AG04450 (cell line): ENCODE results near the gene CDH22. TPM values are rescaled to one million over a fixed set of nuclear protein-coding genes. Genes with fewer than 3 reads are reported as not detected.

Experiments
- CTCF ChIA-PET: fragments of 300-600, 350-600 bp; formaldehyde crosslinking; extraction: SDS; loops from one replicate; lab custom pipeline; 2022; ENCODE audit warnings: antibody characterized with exemption, inconsistent platforms; lab: Charles Lee
- POLR2A ChIA-PET: fragments of 350-600 bp; formaldehyde crosslinking; extraction: SDS; loops from one replicate; lab custom pipeline; 2021; ENCODE audit warnings: antibody characterized with exemption, inconsistent platforms; lab: Yijun Ruan, JAX
- DNase-seq: peaks from one replicate; pipeline ENCODE4 v3.0.0-alpha.2; 2011; ENCODE audit warnings: low read depth, low spot score
- H3K27ac ChIP-seq: one replicate; pipeline ENCODE4 v1.5.1; 2012; ENCODE audit warnings: low read depth, low read length, control low read depth
- H3K27me3 ChIP-seq: one replicate; pipeline ENCODE4 v1.6.0; 2012; ENCODE audit warnings: low read length; ENCODE audit not compliant: control insufficient read depth, insufficient read depth
- H3K4me3 ChIP-seq: 2 replicates; pipeline ENCODE4 v1.5.1; 2011; ENCODE audit warnings: mild to moderate bottlenecking, low read depth, low read length, control low read depth
- H3K9me3 ChIP-seq: 2 replicates; pipeline ENCODE4 v1.5.1; 2012; ENCODE audit warnings: low read length; ENCODE audit not compliant: control insufficient read depth, insufficient read depth
- polyA plus RNA-seq: library from polyadenylated mRNA; depleted of rRNA; stranded (reverse); fragments of >200 nt; gene quantifications from 2 replicates; pipeline ENCODE4 v1.2.3, GENCODE V29; 2011
- TF ChIP-seq, protein P1 (sequence below): IDR thresholded peaks from 2 replicates; pipeline ENCODE4 v1.5.1; 2011; ENCODE audit warnings: low read depth, low read length, control low read depth, inconsistent platforms

CDH22 gene
- polyA plus RNA-seq, 1 experiment: not detected

DNA sequence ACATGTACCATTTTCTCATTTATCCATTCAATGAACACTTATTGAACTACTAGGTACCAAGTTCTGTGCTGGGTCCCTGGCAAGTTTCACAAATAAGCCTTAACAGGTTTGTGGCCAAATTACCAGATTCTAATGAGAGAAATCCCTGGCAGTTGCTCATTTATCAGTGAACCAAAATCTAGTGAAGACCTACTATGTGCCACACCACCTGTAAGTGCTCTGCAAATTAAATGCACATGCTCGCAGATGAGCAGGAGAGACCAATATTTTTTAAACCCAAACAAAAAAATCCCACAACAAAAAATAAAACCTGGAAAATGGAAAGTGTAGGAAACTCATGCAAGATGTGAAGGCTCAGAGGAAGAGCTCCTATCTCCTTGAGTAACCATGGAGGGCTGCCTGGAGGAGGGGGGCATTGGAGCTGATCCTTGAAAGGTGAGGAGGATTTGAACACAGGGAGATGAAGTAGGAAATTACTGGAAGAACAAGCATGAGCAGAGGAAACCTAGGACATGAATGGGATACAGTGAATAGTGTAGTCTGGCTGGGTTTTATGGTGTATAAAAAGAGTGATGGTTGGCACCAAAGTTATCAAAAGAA, 48.9 kb downstream of the CDH22 start:
- DNase-seq: no peak
- peaks cover 8% of the 10 kb centered on the region for H3K27me3 ChIP-seq
- no peak overlapping the region for H3K27ac ChIP-seq
- ChIA-PET POLR2A (no interaction called here), CTCF (no interaction called here)
- H3K9me3 ChIP-seq: no peaks in the 10 kb centered on the region
- H3K4me3 ChIP-seq: no peak overlapping the region
- TF ChIP-seq, protein P1, sequence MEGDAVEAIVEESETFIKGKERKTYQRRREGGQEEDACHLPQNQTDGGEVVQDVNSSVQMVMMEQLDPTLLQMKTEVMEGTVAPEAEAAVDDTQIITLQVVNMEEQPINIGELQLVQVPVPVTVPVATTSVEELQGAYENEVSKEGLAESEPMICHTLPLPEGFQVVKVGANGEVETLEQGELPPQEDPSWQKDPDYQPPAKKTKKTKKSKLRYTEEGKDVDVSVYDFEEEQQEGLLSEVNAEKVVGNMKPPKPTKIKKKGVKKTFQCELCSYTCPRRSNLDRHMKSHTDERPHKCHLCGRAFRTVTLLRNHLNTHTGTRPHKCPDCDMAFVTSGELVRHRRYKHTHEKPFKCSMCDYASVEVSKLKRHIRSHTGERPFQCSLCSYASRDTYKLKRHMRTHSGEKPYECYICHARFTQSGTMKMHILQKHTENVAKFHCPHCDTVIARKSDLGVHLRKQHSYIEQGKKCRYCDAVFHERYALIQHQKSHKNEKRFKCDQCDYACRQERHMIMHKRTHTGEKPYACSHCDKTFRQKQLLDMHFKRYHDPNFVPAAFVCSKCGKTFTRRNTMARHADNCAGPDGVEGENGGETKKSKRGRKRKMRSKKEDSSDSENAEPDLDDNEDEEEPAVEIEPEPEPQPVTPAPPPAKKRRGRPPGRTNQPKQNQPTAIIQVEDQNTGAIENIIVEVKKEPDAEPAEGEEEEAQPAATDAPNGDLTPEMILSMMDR: no peak

DNA sequence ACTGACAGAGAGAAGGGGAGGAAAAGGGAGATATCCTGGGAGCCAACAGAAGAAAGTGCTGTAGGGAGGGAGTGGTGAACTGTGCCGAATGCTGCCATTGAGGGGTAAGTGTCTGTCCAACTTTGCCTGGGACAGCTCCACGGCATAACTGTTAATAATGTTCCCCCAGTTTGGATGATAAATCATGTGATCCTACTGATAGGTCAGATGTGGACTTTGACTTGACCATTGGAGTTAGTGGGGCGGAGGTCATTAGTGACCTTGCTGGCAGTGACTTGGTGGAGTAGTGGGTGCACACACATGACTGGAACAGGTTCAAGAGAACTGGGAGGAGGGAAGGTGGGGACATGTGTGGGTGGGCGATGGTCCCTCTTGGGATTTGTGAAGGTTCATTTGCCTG, 50.4 kb downstream of the CDH22 start:
- TF ChIP-seq, protein P1: no peak
- ChIA-PET POLR2A (no interaction called here), CTCF (no interaction called here)
- no peaks in the 10 kb centered on the region for H3K9me3 ChIP-seq
- DNase-seq: no peak
- no peak overlapping the region for H3K4me3 ChIP-seq
- peaks cover 11% of the 10 kb centered on the region for H3K27me3 ChIP-seq
- no peak overlapping the region for H3K27ac ChIP-seq

DNA sequence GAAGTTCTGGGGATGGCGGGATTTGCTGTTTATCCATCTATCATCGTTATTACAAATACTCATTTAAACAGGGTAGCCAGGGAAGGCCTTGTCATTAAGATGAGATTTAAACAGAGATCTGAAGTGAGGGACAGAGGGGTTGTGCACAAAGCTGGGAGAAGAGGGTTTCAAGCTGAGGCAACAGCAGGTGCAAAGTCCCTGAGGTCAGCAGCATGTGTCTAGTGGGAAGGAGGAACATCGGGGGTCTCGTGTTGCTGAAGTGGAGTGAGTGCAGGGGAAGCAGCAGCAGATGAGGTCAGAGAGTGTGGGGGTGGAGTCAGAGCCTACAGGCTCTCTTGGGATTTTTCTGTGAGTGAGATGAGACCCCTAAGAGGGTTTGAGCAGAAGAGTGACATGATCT, 52.0 kb downstream of the CDH22 start:
- H3K4me3 ChIP-seq: no peak overlapping the region
- TF ChIP-seq, protein P1: no peak
- H3K27ac ChIP-seq: no peak overlapping the region
- no peaks in the 10 kb centered on the region for H3K9me3 ChIP-seq
- H3K27me3 ChIP-seq: peaks cover 19% of the 10 kb centered on the region
- POLR2A ChIA-PET: no interaction called here
- DNase-seq: no peak
- CTCF ChIA-PET: no interaction called here

DNA sequence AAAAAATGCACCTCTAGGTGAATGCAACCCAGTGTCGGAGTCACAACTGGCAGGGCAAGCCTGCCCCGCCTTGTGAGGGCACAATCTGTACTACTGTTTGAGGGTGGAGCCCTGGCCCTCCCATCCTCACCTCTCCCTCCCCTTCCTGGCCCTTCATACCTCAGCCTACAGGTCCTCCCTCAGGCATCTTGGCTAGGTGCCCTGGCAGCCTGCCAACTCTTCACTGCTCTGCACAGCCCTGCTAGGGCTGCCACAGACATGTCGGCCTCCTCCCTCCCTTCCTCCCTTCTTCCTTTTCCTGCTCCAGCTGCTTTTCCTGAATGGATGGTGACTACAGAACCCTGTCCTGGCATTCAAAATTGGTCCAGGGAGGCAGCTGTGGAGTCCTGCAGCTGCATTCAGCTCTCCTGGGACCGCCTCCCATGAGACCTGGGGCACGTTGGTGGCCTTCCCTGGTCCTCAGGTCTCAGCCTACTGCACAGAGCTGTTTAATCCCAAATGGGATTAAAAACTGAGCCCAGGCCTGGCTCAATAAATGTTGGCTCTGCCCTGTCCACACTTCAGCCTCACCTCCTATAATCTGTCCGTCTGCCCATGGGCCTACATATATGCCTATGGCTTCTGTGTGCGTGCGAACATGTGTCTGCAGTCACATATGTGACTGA, 52.7 kb downstream of the CDH22 start:
- no peaks in the 10 kb centered on the region for H3K9me3 ChIP-seq
- H3K4me3 ChIP-seq: no peak overlapping the region
- ChIA-PET CTCF (no interaction called here), POLR2A (no interaction called here)
- DNase-seq: no peak
- peaks cover 21% of the 10 kb centered on the region for H3K27me3 ChIP-seq
- H3K27ac ChIP-seq: no peak overlapping the region
- TF ChIP-seq, protein P1: no peak

DNA sequence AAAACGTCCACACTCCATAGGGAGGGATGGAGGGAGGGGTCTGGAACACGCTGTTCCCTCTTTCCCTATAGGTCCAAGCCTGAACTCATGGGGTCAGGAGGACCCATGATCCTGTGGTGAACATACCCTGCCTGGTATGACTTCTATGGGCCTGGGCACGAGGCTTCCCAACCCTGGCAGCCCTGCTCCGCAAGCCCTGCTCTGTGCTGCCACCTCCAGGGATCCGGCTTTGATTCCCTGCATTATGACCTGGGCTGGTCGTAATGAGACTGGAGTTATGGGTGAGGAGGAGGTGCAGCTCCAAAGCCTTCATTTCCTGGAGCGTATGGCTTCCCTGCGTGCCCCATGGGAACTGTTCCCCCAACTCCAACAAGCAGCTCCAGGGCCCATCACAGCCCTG, 54.9 kb downstream of the CDH22 start:
- Histone ChIP-seq H3K27me3 (peaks cover 33% of the 10 kb centered on the region), H3K4me3 (no peak overlapping the region), H3K9me3 (no peaks in the 10 kb centered on the region), H3K27ac (no peak overlapping the region)
- TF ChIP-seq, protein P1: 0 out of 2 replicates have a peak, but pooled peaks have one; percentile 8
- CTCF ChIA-PET: no interaction called here
- no peak for DNase-seq
- POLR2A ChIA-PET: no interaction called here
